ENCODE data around the gene C2CD4C.
"Not testable (repeated sequence)": the region's sequence is repeated elsewhere in the genome, so short reads cannot be mapped to it uniquely, and the experiment has no call there.

Gene C2CD4C

DNA sequence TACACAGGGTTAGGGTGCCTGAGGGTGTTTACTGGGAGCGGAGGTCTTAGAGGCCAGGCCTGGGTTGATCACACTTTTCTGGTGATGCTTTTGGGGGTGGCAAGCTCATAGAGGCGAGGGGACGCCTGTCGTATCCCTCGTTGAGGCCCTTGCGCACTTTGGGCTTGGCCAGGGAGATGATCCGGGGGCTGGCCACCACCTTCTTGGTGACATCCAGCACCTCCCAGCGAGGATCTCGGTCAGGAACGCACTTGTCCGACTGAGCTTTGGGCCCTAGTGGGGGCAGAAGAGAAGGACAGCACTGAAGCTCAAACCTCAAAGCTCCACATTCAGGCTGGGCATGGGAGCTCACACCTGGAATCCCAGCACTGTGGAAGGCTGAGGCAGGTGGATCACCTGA, 46.8 kb downstream of the C2CD4C start:
- no peak for DNase-seq

DNA sequence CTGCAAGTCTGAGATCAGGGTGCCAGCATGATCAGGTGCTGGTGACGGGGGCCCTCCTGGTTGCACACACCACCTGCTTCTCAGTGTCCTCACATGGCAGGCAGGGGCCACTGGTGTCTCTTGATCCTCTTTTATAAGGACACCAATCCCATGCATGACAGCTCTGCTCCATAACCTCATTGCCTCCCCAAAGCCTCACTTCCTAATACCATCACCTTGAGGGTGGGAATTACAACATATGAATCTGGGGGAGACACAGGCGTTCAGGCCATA, 49.4 kb downstream of the C2CD4C start:
- no peak for DNase-seq

DNA sequence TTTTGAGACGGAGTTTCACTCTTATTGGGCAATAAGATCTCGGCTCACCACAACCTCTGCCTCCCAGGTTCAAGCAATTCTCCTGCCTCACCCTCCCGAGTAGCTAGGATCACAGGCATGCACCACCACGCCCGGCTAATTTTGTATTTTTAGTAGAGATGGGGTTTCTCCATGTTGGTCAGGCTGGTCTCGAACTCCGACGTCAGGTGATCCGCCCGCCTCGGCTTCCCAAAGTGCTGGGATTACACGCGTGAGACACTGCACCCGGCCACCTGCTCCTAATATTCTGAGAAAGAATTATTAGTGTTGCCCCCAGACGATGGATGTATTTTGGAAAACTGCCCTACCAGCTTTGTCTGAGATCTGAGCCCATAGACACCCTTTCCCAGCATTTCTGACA, 53.4 kb downstream of the C2CD4C start:
- DNase-seq: not testable (repeated sequence)
